Epithelial cell of esophagus (primary cell): ENCODE data around the gene LNP1.

ENCODE experiments used
- DNase-seq: peaks from one replicate; pipeline ENCODE4 v3.0.0; 2010; ENCODE audit warnings: low read depth
- H3K4me3 ChIP-seq: 2 replicates; pipeline ENCODE4 v1.5.1; 2011; ENCODE audit warnings: mild to moderate bottlenecking, low read length, control low read depth
- CTCF ChIP-seq: IDR thresholded peaks from 2 replicates; pipeline ENCODE4 v1.5.1; 2011; ENCODE audit warnings: low read depth, mild to moderate bottlenecking, low read length, control low read depth, inconsistent platforms; ENCODE audit not compliant: insufficient read depth; ENCODE audit errors: missing control alignments

Gene LNP1

DNA sequence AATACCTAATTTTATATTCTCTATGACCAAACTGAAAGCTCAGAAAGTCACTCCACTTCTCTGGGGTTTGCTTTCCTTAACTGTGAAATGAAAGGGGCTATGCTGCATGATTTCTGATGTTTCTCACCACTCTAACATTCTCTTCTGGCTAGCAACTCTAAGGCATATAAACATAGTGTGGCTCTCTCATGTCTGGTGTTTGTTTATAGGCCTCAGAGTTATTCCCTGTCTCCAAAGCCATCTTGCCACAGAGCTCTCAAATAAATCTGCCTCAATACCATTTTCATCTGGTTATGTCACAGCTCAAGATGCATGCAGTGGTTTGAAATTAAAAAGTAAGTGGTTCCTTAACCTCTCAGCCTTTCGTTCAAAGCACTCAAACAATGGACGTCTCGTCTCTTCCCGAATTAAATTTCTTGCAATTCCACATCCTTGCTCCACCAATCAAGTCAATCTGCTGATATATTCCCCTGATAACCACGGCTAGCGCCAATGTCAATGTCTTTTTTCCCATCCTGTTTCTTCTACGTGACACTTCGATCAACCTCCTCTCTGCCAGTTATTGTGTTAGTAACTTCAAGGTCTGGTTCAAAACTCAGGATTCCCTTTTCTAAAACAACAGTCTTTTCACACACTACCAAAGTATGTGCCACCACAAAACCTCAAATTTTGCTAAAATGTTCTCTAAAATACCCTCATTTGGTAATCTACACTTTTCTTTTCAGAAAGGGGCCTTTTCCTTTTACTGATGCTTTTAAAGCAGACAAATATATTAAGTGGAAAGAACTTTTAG, 16.4 kb upstream of the LNP1 start:
- no peak for DNase-seq
- H3K4me3 ChIP-seq: no peak overlapping the region
- TF ChIP-seq CTCF: no peak

GRCh38 chr3:100386437-100387074, 14.8 kb upstream of the LNP1 start:
- H3K4me3 ChIP-seq: no peak overlapping the region
- DNase-seq: no peak
- no peak for TF ChIP-seq CTCF

- H3K4me3 ChIP-seq: no peak overlapping the region
- TF ChIP-seq CTCF: no peak
- no peak for DNase-seq
Measured at GRCh38 chr3:100389025-100389424, 12.3 kb upstream of the LNP1 start.

DNA sequence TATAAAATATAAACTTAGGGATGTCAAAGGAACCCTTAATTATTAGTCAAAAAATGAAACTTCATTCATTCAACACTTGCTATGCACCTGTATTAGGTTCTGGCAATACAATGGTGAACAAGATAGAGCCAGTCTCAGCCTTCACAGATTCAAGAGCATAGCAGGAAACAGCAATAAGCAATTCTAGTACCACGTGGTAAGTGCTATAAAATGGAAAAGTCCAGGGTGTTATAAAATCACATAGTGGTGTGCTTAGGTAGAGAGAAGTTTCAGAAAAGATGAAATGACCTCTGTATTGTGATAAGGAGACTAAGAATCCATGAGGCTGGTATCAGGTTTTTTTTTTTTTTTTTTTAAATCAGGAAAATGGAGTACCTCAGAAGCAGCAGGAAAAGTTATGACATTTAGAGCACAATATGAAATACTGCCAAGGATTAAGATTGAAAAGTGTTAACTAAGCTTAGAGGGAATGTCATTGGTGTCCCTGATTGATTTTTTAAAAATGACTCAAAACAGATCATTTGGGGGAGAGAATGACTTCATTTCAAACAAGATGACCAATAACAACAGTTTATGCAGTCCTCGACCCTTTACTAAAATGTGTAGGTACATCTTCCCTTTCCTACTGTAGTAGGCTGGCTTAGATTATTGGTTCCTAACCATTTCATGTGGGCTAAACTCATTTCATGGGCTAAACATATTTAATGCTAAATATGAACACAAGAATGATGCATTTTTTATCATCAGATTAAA, 5.5 kb upstream of the LNP1 start:
- TF ChIP-seq CTCF: no peak
- no peak overlapping the region for H3K4me3 ChIP-seq
- no peak for DNase-seq

DNA sequence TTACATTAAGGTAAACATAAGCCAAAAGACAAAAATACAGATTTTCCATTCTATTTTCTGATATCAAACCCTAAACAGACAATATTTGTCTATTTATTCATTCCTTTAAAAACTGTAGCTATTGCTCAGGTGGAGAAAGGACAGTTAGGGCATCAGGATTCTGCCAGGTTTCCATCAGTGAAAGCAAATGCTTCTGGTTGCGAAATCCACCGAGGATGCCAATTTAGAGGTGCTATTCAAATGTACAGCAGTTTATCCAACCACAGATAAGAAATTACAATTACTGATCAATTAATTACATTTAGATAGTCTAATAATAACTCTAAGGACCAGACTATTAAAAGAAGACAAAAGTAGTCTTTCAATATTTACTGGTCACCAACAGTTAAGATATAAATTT, 4.4 kb upstream of the LNP1 start:
- TF ChIP-seq CTCF: no peak
- H3K4me3 ChIP-seq: no peak overlapping the region
- DNase-seq: peak; percentile 22

GRCh38 chr3:100399341-100400071, 1.8 kb upstream of the LNP1 start:
- no peak for TF ChIP-seq CTCF
- peak overlapping the region; percentile 93 for H3K4me3 ChIP-seq
- DNase-seq: no peak
